Nephron progenitor cell (in vitro differentiated cells): Measurements from ENCODE around the gene MPV17L2.
"Not testable (repeated sequence)": the region's sequence is repeated elsewhere in the genome, so short reads cannot be mapped to it uniquely, and the experiment has no call there.

Experiments used
- DNase-seq: peaks from one replicate; pipeline ENCODE4 v3.0.0; 2021
- H3K27ac Mint-ChIP-seq: 2 replicates; pipeline ENCODE4 v1.8.0; 2021; ENCODE audit warnings: mild to moderate bottlenecking, moderate library complexity, mixed read lengths
- H3K27me3 Mint-ChIP-seq: 2 replicates; pipeline ENCODE4 v1.8.0; 2021; ENCODE audit warnings: mild to moderate bottlenecking, low read depth, mixed read lengths; ENCODE audit not compliant: poor library complexity
- H3K36me3 Mint-ChIP-seq: 2 replicates; pipeline ENCODE4 v1.8.0; 2021; ENCODE audit warnings: low read depth, mixed read lengths
- H3K4me1 Mint-ChIP-seq: 2 replicates; pipeline ENCODE4 v1.8.0; 2021; ENCODE audit warnings: mixed read lengths
- H3K4me3 Mint-ChIP-seq: 2 replicates; pipeline ENCODE4 v1.8.0; 2021; ENCODE audit warnings: mild to moderate bottlenecking, moderate library complexity, mixed read lengths
- H3K9me3 Mint-ChIP-seq: 2 replicates; pipeline ENCODE4 v1.8.0; 2021; ENCODE audit warnings: mild to moderate bottlenecking, moderate library complexity, mixed read lengths
- TF ChIP-seq, protein P1 (sequence below): fragments of 200-600 bp; sonication (generic); IDR thresholded peaks from 2 replicates; pipeline ENCODE4 v1.5.0; 2021; ENCODE audit warnings: antibody characterized with exemption

MPV17L2 gene

DNA sequence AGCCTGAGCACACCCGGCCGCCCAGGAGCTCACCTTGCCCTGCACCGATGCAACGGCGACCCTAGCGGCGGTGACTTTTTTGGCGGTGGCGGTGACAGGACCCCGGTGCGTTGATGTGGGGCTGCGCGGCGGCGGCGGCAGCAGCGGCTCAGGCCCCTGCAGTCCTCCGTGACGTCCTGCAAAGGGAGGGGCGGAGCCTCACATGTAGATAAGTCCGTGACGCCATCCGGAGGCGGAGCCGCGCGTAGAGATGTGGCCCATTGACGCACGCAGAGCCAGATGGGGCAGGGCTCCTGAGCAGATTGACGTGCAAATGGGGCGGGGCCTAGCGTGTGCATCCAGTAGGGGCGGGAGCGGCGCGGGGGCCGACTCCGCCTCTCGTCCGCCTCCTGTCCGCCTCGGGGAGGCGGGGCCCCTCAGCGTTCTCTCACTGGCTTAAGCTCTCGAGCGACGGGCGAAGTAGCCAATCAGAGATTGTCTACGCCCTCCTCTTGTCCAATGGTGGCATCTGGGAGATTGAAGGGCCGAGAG is 10.9 kb downstream of the MPV17L2 start, which contains the start of gene RAB3A:
Gene RAB3A (minus strand): TSS at position 180 of the 531 bp plus-strand sequence. CDS start 1,302 bp downstream, outside the sequence.
- TF ChIP-seq, protein P1, sequence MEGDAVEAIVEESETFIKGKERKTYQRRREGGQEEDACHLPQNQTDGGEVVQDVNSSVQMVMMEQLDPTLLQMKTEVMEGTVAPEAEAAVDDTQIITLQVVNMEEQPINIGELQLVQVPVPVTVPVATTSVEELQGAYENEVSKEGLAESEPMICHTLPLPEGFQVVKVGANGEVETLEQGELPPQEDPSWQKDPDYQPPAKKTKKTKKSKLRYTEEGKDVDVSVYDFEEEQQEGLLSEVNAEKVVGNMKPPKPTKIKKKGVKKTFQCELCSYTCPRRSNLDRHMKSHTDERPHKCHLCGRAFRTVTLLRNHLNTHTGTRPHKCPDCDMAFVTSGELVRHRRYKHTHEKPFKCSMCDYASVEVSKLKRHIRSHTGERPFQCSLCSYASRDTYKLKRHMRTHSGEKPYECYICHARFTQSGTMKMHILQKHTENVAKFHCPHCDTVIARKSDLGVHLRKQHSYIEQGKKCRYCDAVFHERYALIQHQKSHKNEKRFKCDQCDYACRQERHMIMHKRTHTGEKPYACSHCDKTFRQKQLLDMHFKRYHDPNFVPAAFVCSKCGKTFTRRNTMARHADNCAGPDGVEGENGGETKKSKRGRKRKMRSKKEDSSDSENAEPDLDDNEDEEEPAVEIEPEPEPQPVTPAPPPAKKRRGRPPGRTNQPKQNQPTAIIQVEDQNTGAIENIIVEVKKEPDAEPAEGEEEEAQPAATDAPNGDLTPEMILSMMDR = no peak
- peak; percentile 100 for DNase-seq
- no peaks in the 10 kb centered on the region for H3K9me3 Mint-ChIP-seq
- H3K36me3 Mint-ChIP-seq = peaks cover 26% of the 10 kb centered on the region
- H3K27ac Mint-ChIP-seq = peak within 1 kb of the TSS; percentile 97
- H3K27me3 Mint-ChIP-seq = peaks cover 34% of the 10 kb centered on the region
- H3K4me3 Mint-ChIP-seq = peak within 1 kb of the TSS; percentile 92
- H3K4me1 Mint-ChIP-seq = peaks cover 41% of the 10 kb centered on the region

DNA sequence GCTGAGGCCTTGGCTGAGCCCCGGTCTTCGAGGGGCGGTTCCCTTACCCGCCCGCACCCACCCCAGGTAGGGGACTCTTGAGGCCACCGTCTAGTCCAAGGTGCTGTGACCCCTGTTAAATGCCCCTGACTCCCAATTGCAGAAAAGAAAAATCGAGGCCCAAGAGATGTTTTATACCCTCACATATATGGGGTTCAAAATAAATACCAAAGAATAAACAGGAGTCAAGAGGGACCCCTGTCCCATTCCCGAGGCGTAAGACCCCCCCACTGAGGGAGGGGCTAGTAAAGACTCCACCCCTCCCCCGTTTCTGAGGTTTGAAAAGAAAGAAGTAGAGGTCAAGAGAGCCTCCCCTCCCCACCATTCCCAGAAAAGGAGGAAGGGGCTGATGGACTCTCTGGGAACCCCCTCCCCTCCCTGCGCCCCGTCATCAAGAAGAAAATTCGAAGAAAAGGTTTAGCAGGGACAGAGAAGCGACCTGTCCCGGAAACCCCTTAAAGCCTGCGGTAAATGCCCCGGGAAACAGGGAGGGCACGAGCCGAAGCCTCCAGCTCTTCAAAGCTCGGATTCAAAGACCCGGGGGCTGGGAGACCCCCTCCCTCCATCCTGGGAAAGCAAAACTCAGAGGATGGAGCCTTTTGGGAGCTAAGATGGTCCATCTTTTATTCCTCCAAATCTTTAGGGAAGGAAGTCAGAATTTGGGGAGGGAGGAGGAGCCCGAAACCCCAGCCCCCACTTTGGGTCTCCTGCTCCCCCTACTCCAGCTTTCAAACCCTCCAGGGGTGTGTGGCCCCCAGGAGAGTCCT is 11.6 kb downstream of the MPV17L2 start:
- H3K36me3 Mint-ChIP-seq = peaks cover 22% of the 10 kb centered on the region
- peak overlapping the region; percentile 97 for H3K27ac Mint-ChIP-seq
- peak; percentile 84 for DNase-seq
- TF ChIP-seq, protein P1 = no peak
- no peaks in the 10 kb centered on the region for H3K9me3 Mint-ChIP-seq
- peaks cover 39% of the 10 kb centered on the region for H3K27me3 Mint-ChIP-seq
- H3K4me1 Mint-ChIP-seq = peaks cover 41% of the 10 kb centered on the region
- H3K4me3 Mint-ChIP-seq = peak overlapping the region; percentile 89

DNA sequence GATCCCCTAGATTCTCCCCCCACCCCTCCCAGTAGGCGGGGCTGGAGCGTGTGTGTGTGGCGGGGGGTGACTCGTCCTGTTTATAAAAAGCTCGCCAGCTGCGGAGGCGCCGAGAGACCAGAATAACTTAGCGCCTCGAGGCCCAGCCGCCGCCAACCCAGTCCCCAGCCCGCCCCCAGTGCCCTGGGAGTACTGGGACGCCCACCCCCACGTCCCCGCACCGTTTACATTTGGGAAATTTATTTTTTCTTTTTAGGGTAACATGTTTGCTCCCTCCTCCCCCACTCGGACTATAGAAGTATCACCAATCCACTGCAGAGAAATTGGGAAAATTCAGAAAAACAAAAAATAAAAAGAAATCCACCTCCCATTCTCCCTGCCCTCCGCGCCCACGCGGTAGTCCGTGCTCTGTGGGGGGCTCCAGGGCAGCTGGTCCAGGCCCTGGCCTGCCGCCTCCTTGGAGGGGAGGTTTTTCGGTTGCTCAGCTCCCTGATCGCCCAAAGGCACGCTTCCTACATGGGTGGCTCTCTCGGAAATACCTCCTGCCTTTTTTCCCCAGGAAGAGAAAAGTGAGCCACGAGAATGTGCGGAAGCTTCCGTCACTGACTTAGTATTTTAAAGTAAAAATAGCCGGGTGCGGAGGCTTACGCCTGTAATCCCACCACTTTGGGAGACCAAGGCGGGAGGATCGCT is 12.3 kb downstream of the MPV17L2 start:
- Mint-ChIP-seq H3K27me3 (peaks cover 45% of the 10 kb centered on the region), H3K36me3 (peaks cover 14% of the 10 kb centered on the region), H3K27ac (peak overlapping the region; percentile 97), H3K4me1 (peaks cover 41% of the 10 kb centered on the region), H3K4me3 (peak overlapping the region; percentile 89), H3K9me3 (no peaks in the 10 kb centered on the region)
- TF ChIP-seq, protein P1 = no peak
- DNase-seq = peak; percentile 63

DNA sequence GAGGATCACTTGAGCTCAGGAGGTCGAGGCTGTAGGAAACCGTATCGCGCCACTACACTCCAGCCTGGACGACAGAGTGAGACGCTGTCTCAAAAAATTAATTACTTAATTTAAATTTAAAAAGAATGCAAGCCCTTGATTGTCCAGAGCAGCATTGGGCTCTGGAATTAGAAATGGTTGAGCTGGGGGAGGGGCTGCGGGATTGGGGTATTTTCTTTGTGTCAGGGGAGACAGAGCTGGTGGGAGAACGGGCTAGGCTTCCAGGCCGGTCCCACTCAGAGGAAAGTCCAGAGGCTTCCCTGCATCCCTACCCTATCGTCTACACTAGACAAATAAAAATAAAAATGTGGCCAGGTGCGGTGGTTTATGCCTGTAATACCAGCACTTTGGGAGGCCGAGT is 13.0 kb downstream of the MPV17L2 start:
- H3K9me3 Mint-ChIP-seq = no peaks in the 10 kb centered on the region
- peaks cover 43% of the 10 kb centered on the region for H3K4me1 Mint-ChIP-seq
- no peak for DNase-seq
- peaks cover 49% of the 10 kb centered on the region for H3K27me3 Mint-ChIP-seq
- TF ChIP-seq, protein P1 = no peak
- H3K36me3 Mint-ChIP-seq = peaks cover 13% of the 10 kb centered on the region
- H3K4me3 Mint-ChIP-seq = peak overlapping the region; percentile 89
- H3K27ac Mint-ChIP-seq = no peak overlapping the region

DNA sequence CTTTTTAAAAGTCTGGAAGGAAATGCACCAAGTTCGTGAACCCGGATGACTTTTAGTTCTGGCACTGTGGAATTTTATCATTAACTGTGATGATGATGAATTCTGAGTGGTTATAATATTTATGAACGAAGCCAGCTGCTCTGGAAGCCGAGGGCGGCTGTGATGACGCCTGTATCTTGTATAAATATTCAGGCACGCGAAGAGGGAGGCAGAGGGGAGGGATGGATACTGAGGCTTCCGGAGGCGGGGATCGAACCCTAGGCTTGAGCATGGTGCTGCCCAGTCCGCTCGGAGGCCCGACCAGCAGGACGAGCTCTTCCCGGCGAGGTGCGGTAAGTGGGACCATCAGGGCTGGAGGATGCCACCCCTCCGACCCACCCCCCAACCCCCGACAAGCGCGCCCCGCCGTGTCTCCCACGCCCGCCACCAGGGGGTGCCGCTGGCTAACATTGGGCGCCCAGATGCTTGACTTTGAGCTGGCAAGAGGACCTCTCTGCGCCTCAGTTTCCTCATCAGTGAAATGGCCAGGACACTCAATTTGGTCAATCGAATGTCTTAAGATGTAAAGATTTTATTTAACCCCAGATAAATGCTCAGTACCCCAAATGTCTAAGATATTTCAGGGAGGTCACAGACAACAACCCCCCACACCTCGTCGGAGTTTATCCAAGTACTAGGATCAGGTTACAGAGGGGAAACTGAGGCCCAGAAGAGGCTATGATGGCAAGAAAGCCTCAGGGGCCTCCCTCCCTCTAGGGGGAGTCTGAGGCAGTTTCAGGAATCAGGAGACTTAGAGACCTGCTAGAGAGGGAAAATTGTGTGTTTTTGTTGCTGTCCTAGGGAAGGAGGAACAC is 15.3 kb downstream of the MPV17L2 start:
- no peak overlapping the region for H3K27ac Mint-ChIP-seq
- peaks cover 39% of the 10 kb centered on the region for H3K27me3 Mint-ChIP-seq
- H3K4me1 Mint-ChIP-seq = peaks cover 29% of the 10 kb centered on the region
- peak; percentile 58 for DNase-seq
- no peaks in the 10 kb centered on the region for H3K9me3 Mint-ChIP-seq
- no peak overlapping the region for H3K4me3 Mint-ChIP-seq
- no peaks in the 10 kb centered on the region for H3K36me3 Mint-ChIP-seq
- TF ChIP-seq, protein P1 = peak; percentile 55

DNA sequence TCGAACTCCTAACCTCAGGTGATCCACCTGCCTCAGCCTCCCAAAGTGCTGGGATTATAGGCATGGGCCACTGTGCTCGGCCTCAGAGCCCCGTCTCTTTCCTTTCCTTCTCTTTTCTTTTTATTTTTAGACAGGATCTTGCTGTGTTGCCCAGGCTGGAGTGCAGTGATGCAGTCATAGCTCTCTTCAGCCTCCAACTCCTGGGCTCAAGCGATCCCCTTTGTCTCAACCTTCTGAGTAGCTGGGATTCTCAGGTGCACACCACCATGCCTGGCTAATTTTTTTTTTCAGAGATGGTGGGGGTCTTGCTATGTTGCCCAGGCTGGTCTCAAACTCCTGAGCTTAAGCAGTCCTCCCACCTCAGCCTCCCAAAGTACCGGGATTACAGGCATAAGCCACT is 16.9 kb downstream of the MPV17L2 start:
- Mint-ChIP-seq H3K27me3 (peaks cover 42% of the 10 kb centered on the region), H3K4me1 (peaks cover 29% of the 10 kb centered on the region)
- not testable (repeated sequence) for H3K9me3 Mint-ChIP-seq, DNase-seq, H3K4me3 Mint-ChIP-seq, H3K27ac Mint-ChIP-seq, H3K36me3 Mint-ChIP-seq
